ENCODE results near the gene ANO10.

Gene ANO10

GRCh38 chr3:43405888-43406642 lies 215.7 kb downstream of the ANO10 start:
- DNase-seq: peak in 28 of 42 donors; percentile 17 to 72 (median 42)

GRCh38 chr3:43400781-43401730 lies 220.8 kb downstream of the ANO10 start:
- no peak for DNase-seq
- intact Hi-C loops (cut with DNase I): no loop called here

More at GRCh38 chr3:43405888-43406642, 215.7 kb downstream of the ANO10 start:
- intact Hi-C loops (cut with DNase I): no loop called here

DNA sequence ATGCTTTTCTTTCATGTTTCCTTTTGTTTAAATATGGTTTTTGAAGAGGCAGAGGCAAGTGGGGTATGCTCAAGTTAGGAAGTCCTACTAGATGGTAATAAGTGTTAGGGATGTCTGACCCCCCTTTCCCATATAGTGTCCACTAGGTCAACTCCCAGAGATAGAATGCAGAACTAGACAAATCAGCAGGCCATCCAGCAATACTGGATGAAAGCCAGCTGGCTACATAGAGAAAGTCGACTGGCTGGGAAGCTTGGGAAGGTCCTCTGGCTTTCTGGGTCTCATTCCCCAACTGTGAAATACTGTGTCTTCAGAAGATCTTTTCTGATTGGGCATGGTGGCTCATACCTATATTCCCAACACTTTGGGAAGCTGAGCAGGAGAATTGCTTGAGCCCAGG lies 221.6 kb downstream of the ANO10 start:
- intact Hi-C loops (cut with DNase I): no loop called here
- DNase-seq: no peak

DNA sequence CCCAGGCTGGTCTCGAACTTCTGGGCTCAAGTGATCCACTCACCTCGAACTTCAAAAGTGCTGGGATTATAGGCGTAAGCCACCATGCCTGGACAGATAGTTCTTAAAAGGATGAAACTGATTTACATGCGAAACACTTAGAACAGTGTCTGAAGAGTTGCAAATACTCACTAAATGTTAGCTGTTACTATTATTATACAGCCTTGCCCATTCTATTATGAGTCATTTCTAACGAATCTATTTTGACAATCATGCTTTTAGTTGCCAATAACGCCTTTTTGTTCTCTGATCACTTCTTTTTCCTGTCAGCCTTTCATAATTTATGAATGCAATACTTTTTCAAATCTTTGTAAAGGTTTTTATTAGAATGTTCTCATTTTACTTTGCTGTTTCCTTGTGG lies 222.8 kb downstream of the ANO10 start:
- no peak for DNase-seq
- intact Hi-C loops (cut with DNase I): no loop called here

GRCh38 chr3:43394041-43394554 lies 227.7 kb downstream of the ANO10 start:
- DNase-seq: no peak
- intact Hi-C loops (cut with DNase I): no loop called here

- intact Hi-C loops (cut with DNase I): no loop called here
- no peak for DNase-seq
Measured at GRCh38 chr3:43391621-43392020, 230.2 kb downstream of the ANO10 start.

GRCh38 chr3:43390255-43390588 lies 231.6 kb downstream of the ANO10 start:
- peak in 1 of 42 donors; percentile 11 for DNase-seq
- intact Hi-C loops (cut with DNase I): no loop called here

- DNase-seq: peak in 4 of 42 donors; percentile 8 to 42 (median 26)
- intact Hi-C loops (cut with DNase I): no loop called here
Measured at GRCh38 chr3:43389388-43390254, 232.2 kb downstream of the ANO10 start.

DNA sequence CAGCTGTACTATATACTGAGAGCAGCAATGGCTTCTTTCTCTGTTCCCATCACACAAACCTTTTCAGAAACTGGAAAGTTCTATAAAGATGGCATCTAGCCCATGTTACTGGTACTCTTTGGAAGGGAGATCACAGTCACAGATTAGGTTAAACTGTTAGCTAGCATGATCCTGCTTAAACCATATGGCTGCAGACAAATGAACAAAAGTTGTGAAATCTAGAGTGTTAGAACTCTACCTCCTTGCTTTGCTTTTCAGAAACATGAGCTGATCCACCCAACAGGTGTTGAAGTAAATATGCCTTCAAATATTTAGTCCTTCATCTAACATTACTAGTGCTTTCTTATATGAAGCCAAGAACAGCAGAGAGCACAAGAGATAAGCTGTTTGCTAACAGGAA lies 232.9 kb downstream of the ANO10 start:
- intact Hi-C loops (cut with DNase I): no loop called here
- DNase-seq: no peak

DNA sequence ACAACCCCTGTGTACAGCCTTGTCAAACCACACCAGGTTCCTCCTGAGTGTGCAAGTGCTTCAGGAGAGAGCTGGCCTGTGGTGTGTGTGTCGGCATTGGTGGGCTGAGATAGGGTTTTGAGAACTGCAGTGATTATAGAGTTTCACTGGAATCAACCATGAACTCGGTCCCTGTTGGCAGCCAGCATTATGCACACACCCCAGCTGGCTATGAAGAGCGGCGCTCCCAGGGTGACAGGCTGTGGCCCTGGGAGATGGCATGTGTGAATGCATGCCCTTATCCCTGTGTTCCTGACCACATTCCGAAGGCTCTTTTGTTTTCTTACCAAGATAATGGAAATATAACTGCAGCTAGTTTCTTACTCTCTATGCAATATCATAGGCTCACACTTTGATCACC lies 233.6 kb downstream of the ANO10 start:
- no peak for DNase-seq
- intact Hi-C loops (cut with DNase I): no loop called here

DNA sequence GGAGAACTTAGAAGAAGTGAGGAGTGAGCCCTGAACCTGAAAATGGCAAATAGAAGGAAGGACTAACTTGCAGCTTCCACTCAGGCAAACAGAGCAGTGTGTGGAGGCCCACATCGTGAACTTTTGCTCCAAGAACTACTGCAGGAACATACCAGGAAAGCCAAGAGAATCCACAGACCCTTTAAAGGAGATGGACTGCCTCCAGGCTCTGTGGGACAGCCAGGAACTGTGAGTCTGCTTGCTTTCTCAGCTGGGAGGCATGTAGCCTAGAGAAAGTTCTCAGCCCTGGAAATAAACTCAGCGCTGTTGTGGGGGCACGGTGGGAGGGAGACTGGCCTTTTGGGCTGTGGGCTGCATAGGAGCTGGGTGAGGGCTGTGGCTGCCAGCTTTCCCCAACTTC lies 242.5 kb downstream of the ANO10 start:
- DNase-seq: no peak
- intact Hi-C loops (cut with DNase I): no loop called here

- peak in 10 of 42 donors; percentile 25 to 59 (median 36) for DNase-seq
- intact Hi-C loops (cut with DNase I): no loop called here
Measured at GRCh38 chr3:43378066-43378935, 243.5 kb downstream of the ANO10 start.

DNA sequence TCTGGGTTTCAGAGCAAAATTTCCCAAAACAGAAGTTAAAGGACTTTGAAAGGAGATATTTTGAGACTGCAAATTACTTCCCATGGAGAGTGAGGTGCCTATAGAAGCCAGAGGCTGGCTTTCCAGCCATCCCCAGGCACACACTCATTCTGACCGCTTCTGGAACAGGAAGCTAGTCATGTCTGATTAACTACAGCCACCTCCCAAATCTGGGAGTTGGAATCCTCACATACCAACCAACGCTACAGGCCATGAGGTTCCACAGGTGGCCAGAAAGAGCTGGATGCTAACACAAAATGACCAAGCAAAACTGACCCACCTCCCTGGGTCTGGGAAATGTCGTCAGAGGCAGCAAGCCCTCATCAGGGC lies 248.3 kb downstream of the ANO10 start:
- intact Hi-C loops (cut with DNase I): no loop called here

DNA sequence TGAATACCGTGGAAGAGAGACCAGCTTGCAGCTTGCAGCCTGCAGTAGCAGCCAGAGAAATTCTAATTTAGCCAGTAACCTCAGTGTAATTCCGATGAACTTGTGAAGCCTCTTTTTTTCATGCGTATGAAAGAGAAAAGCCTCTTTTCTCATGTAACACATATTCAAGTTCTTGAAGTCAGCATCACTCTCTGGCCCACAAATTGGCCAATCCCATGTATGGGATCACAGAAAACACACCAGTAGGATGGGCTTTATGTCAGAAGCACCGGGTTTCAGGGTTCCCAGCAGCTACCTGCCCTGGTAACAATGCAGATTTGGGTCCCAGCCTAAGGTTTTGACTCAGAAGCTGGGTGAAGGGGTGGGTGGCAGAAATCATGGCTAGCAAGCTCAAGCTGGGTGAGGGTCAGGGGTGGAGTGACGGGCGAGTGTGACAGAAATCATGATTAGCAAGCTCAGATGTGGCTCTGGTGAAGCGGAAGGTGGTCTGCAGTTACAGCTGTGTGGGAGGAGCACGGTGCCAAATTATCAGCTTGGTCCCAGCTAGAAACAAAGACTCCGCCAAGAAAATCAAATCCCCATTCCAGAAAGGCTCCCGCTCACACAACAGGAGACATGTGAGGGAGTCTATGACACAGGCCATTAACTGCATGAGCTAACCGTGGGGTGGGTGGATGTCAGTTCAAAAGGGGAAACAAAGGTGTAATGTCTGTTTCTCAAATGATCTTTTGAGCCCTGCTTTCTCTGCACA lies 248.8 kb downstream of the ANO10 start:
- intact Hi-C loops (cut with DNase I): no loop called here
- DNase-seq: peak in 5 of 42 donors; percentile 20 to 61 (median 42)

More for the DNA sequence above, 248.3 kb downstream of the ANO10 start:
- no peak for DNase-seq

- no peak for DNase-seq
- intact Hi-C loops (cut with DNase I): no loop called here
Measured at GRCh38 chr3:43372007-43372740, 249.6 kb downstream of the ANO10 start.

DNA sequence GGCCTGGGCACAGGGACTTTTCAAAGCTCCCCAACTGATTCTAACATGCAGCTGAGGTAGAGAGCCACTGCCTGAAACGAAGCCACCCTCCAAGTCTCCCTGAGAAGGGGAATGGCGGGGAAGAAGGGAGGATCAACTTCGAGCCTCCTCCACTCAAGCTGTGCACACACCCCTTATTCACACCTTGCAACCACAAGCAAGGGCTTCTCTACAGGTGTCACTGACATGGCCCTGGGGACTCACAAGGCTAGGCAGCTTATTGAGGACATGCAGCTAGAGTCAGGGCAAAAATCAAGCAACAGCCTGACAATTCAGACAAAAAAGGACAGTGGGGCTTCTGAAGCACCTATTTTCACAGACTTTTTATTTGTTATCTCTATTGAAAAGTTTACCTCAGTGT lies 250.3 kb downstream of the ANO10 start:
- no peak for DNase-seq
- intact Hi-C loops (cut with DNase I): no loop called here

Measured in head of caudate nucleus (tissue), 42 donors.